ENCODE results near the gene SENP5. TPM values are rescaled to one million over a fixed set of nuclear protein-coding genes. Genes with fewer than 3 reads are reported as not detected.

The SENP5 gene
- total and polyA plus RNA-seq, 9 of the 15 experiments (the other 6 are each of a cell fraction or from before 2014, with no cell fraction given), result 18.3 to 59.7 (median 35.8) TPM

DNA sequence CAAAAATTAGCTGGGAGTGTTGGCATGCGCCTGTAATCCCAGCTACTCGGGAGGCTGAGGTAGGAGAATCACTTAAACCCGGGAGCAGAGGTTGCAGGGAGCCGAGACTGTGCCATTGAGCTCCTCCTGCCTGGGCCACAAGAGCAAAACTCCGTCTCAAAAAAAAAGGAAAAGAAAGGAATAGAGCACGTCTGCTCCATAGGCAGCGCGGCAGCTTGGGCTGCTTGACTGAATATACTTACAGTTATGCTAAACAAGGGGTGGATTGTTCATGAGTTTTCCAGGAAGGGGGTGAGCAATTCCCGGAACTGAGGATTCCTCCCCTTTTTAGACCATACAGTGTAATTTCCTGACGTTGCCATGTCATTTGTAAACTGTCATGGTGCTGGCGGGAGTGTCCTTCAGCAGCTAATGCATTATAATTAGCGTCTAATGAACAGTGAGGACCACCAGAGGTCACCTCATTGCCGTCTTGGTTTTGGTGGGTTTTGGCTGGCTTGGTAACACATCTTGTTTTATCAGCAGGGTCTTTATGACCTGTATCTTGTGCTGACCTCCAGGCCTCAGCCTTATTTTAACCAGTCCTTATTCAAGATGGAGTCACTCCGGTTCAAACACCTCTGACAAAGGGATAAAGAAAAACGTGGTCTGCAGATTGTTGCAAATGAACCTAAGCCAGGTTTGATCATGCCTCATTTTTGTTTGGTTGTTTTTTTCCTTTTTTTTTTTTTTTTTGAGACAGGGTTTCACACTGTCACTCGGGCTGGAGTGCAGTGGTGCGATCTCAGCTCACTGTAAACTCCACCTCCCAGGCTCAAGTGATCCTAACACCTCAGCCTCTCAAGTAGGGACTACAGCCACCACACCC, 24.9 kb upstream of the SENP5 start (continued):
- TF ChIP-seq, protein P1, sequence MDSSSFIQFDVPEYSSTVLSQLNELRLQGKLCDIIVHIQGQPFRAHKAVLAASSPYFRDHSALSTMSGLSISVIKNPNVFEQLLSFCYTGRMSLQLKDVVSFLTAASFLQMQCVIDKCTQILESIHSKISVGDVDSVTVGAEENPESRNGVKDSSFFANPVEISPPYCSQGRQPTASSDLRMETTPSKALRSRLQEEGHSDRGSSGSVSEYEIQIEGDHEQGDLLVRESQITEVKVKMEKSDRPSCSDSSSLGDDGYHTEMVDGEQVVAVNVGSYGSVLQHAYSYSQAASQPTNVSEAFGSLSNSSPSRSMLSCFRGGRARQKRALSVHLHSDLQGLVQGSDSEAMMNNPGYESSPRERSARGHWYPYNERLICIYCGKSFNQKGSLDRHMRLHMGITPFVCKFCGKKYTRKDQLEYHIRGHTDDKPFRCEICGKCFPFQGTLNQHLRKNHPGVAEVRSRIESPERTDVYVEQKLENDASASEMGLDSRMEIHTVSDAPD (CRISPR knock-in tag; IDR thresholded peaks at IDR 0.05), result peak; percentile 99
- no peak for TF ChIP-seq SRSF7 (optimal IDR thresholded peaks at IDR 0.05; ENCODE audit: low read depth, low read length)
- TF ChIP-seq, protein P2, sequence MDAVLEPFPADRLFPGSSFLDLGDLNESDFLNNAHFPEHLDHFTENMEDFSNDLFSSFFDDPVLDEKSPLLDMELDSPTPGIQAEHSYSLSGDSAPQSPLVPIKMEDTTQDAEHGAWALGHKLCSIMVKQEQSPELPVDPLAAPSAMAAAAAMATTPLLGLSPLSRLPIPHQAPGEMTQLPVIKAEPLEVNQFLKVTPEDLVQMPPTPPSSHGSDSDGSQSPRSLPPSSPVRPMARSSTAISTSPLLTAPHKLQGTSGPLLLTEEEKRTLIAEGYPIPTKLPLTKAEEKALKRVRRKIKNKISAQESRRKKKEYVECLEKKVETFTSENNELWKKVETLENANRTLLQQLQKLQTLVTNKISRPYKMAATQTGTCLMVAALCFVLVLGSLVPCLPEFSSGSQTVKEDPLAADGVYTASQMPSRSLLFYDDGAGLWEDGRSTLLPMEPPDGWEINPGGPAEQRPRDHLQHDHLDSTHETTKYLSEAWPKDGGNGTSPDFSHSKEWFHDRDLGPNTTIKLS (IDR thresholded peaks at IDR 0.05; ENCODE audit: borderline replicate concordance, low read depth), result peak; percentile 46; the same call in 1 of the 2 replicates
- TF ChIP-seq SETDB1 (IDR thresholded peaks at IDR 0.05; ENCODE audit: low read length), result no peak
- peak; percentile 80 for TF ChIP-seq RFX1 (IDR thresholded peaks at IDR 0.05)
- no peak for TF ChIP-seq SAP30 (IDR thresholded peaks at IDR 0.05; ENCODE audit: borderline replicate concordance, insufficient read depth, low read depth, low read length, poor library complexity, severe bottlenecking)
- TF ChIP-seq POLR3G (IDR thresholded peaks at IDR 0.05; ENCODE audit: extremely low read depth, insufficient read length, insufficient replicate concordance), result no peak
- no peak for TF ChIP-seq PURB (CRISPR knock-in tag; IDR thresholded peaks at IDR 0.05; ENCODE audit: low read depth)
- TF ChIP-seq FOXM1 (IDR thresholded peaks at IDR 0.05; ENCODE audit: low read depth), result no peak
- no peak for TF ChIP-seq FOXM1 (CRISPR knock-in tag; IDR thresholded peaks at IDR 0.05; ENCODE audit: low read depth)
- peak in 1 of 3 experiments; percentile 95; a peak in 2 of 6 replicates for TF ChIP-seq ZBTB11 (CRISPR knock-in tag; IDR thresholded peaks at IDR 0.05)
- TF ChIP-seq SMARCE1 (IDR thresholded peaks at IDR 0.05), result no peak
- no peak for TF ChIP-seq CBX1 (IDR thresholded peaks at IDR 0.05; ENCODE audit: low read depth)
- no peak for TF ChIP-seq ZBTB8A (IDR thresholded peaks at IDR 0.05; ENCODE audit: partially characterized antibody)
- TF ChIP-seq, protein P3, sequence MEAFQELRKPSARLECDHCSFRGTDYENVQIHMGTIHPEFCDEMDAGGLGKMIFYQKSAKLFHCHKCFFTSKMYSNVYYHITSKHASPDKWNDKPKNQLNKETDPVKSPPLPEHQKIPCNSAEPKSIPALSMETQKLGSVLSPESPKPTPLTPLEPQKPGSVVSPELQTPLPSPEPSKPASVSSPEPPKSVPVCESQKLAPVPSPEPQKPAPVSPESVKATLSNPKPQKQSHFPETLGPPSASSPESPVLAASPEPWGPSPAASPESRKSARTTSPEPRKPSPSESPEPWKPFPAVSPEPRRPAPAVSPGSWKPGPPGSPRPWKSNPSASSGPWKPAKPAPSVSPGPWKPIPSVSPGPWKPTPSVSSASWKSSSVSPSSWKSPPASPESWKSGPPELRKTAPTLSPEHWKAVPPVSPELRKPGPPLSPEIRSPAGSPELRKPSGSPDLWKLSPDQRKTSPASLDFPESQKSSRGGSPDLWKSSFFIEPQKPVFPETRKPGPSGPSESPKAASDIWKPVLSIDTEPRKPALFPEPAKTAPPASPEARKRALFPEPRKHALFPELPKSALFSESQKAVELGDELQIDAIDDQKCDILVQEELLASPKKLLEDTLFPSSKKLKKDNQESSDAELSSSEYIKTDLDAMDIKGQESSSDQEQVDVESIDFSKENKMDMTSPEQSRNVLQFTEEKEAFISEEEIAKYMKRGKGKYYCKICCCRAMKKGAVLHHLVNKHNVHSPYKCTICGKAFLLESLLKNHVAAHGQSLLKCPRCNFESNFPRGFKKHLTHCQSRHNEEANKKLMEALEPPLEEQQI (IDR thresholded peaks at IDR 0.05), result no peak

Measured in K562 (cell line).